ENCODE results near the gene USP5. TPM values are rescaled to one million over a fixed set of nuclear protein-coding genes. Genes with fewer than 3 reads are reported as not detected.

Gene USP5
- total RNA-seq, 1 experiment from 2014 or later = 158 TPM

DNA sequence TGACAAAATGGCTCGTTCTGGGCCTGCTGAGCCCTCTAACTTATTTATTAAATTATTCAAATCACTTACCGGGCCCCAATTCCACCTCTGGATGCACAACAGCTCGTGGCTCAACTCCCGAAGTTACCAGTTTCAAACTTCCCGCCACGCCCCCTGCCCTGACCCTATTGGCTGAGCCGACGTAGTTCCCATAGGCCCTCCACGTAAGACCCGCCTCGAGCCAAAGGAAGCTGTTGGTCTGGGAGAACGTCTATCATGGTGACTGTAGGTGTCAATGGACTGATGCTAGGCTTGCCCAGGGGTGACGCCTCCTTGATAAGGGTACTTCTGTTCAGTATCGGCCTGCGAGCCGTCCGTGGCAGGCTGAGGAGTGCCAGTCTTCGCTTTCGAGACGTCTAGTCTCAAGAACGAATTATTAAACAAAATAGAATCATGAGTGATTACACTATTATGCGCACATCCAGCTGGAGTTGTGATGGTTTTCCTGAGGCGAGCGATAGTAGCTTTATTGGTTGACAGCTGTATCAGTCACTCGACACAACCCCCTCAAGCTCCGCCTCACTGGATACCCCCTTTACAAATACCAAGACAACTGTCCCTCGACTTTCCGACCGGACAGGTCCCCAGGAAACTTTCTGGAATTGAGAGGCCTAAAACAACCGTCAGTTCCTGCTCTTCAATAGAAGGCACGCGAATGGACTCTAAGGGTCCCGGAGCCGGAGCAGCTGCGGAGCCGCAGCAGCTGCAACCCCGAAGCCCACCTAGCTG lies 613 bp upstream of the USP5 start, which contains the start of gene CDCA3:
TSS of gene CDCA3 (minus strand) at position 134 of the 768 bp plus-strand sequence. CDS start 334 bp downstream, outside the sequence.
- Mint-ChIP-seq H3K4me1 (peaks cover 19% of the 10 kb centered on the region), H3K4me3 (peak within 1 kb of the TSS; percentile 95), H3K9me3 (no peaks in the 10 kb centered on the region), H3K36me3 (peaks cover 35% of the 10 kb centered on the region), H3K27ac (peak within 1 kb of the TSS; percentile 100), H3K27me3 (ENCODE audit: low read depth) (no peaks in the 10 kb centered on the region)
- ATAC-seq (peak; percentile 70), DNase-seq (ENCODE audit: low spot score) (peak; percentile 97)
- POLR2A ChIA-PET = interaction anchor here (0.5 to 3.0 kb wide), 19 partner anchors 12 to 1143 kb away, joined by 3 to 33 read pairs (median 6); partner anchors contain the start of genes C12orf57, CD4, COPS7A and MLF2
- CTCF ChIA-PET = interaction anchor here (0.6 to 6.0 kb wide), 27 partner anchors 10 to 314 kb away, joined by 3 to 181 read pairs (median 8); partner anchors contain the start of genes C12orf57, C1RL, COPS7A and GNB3
- TF ChIP-seq, protein P1, sequence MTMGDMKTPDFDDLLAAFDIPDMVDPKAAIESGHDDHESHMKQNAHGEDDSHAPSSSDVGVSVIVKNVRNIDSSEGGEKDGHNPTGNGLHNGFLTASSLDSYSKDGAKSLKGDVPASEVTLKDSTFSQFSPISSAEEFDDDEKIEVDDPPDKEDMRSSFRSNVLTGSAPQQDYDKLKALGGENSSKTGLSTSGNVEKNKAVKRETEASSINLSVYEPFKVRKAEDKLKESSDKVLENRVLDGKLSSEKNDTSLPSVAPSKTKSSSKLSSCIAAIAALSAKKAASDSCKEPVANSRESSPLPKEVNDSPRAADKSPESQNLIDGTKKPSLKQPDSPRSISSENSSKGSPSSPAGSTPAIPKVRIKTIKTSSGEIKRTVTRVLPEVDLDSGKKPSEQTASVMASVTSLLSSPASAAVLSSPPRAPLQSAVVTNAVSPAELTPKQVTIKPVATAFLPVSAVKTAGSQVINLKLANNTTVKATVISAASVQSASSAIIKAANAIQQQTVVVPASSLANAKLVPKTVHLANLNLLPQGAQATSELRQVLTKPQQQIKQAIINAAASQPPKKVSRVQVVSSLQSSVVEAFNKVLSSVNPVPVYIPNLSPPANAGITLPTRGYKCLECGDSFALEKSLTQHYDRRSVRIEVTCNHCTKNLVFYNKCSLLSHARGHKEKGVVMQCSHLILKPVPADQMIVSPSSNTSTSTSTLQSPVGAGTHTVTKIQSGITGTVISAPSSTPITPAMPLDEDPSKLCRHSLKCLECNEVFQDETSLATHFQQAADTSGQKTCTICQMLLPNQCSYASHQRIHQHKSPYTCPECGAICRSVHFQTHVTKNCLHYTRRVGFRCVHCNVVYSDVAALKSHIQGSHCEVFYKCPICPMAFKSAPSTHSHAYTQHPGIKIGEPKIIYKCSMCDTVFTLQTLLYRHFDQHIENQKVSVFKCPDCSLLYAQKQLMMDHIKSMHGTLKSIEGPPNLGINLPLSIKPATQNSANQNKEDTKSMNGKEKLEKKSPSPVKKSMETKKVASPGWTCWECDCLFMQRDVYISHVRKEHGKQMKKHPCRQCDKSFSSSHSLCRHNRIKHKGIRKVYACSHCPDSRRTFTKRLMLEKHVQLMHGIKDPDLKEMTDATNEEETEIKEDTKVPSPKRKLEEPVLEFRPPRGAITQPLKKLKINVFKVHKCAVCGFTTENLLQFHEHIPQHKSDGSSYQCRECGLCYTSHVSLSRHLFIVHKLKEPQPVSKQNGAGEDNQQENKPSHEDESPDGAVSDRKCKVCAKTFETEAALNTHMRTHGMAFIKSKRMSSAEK (CRISPR knock-in tag; IDR thresholded peaks at IDR 0.05; ENCODE audit: borderline replicate concordance) = 0 out of 2 replicates have a peak, but pooled peaks have one; percentile 7
- TF ChIP-seq, protein P2, sequence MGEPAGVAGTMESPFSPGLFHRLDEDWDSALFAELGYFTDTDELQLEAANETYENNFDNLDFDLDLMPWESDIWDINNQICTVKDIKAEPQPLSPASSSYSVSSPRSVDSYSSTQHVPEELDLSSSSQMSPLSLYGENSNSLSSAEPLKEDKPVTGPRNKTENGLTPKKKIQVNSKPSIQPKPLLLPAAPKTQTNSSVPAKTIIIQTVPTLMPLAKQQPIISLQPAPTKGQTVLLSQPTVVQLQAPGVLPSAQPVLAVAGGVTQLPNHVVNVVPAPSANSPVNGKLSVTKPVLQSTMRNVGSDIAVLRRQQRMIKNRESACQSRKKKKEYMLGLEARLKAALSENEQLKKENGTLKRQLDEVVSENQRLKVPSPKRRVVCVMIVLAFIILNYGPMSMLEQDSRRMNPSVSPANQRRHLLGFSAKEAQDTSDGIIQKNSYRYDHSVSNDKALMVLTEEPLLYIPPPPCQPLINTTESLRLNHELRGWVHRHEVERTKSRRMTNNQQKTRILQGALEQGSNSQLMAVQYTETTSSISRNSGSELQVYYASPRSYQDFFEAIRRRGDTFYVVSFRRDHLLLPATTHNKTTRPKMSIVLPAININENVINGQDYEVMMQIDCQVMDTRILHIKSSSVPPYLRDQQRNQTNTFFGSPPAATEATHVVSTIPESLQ (CRISPR knock-in tag; IDR thresholded peaks at IDR 0.05) = no peak
- TF ChIP-seq NR2C2 (CRISPR knock-in tag; IDR thresholded peaks at IDR 0.05) (no peak), CREM (CRISPR knock-in tag; IDR thresholded peaks at IDR 0.05) (peak; percentile 41; the same call in 1 of the 2 replicates), NFYB (CRISPR knock-in tag; conservative IDR thresholded peaks at IDR 0.05; ENCODE audit: low read depth) (peak; percentile 96), GABPB1 (CRISPR knock-in tag; IDR thresholded peaks at IDR 0.05) (peak; percentile 69; the same call in 1 of the 2 replicates), ZBTB21 (CRISPR knock-in tag; IDR thresholded peaks at IDR 0.05; ENCODE audit: borderline replicate concordance) (no peak), ELF4 (CRISPR knock-in tag; IDR thresholded peaks at IDR 0.05; ENCODE audit: low read depth) (no peak), MYBL2 (CRISPR knock-in tag; IDR thresholded peaks at IDR 0.05) (peak; percentile 97), ETV6 (CRISPR knock-in tag; IDR thresholded peaks at IDR 0.05) (0 out of 2 replicates have a peak, but pooled peaks have one; percentile 47)
- TF ChIP-seq, protein P3, sequence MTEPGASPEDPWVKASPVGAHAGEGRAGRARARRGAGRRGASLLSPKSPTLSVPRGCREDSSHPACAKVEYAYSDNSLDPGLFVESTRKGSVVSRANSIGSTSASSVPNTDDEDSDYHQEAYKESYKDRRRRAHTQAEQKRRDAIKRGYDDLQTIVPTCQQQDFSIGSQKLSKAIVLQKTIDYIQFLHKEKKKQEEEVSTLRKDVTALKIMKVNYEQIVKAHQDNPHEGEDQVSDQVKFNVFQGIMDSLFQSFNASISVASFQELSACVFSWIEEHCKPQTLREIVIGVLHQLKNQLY (CRISPR knock-in tag; IDR thresholded peaks at IDR 0.05) = no peak
- TF ChIP-seq, protein P4, sequence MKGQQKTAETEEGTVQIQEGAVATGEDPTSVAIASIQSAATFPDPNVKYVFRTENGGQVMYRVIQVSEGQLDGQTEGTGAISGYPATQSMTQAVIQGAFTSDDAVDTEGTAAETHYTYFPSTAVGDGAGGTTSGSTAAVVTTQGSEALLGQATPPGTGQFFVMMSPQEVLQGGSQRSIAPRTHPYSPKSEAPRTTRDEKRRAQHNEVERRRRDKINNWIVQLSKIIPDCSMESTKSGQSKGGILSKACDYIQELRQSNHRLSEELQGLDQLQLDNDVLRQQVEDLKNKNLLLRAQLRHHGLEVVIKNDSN (CRISPR knock-in tag; IDR thresholded peaks at IDR 0.05) = 0 out of 2 replicates have a peak, but pooled peaks have one; percentile 31
- TF ChIP-seq, protein P5, sequence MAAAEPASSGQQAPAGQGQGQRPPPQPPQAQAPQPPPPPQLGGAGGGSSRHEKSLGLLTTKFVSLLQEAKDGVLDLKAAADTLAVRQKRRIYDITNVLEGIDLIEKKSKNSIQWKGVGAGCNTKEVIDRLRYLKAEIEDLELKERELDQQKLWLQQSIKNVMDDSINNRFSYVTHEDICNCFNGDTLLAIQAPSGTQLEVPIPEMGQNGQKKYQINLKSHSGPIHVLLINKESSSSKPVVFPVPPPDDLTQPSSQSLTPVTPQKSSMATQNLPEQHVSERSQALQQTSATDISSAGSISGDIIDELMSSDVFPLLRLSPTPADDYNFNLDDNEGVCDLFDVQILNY (CRISPR knock-in tag; IDR thresholded peaks at IDR 0.05) = peak; percentile 98
- TF ChIP-seq, protein P6, sequence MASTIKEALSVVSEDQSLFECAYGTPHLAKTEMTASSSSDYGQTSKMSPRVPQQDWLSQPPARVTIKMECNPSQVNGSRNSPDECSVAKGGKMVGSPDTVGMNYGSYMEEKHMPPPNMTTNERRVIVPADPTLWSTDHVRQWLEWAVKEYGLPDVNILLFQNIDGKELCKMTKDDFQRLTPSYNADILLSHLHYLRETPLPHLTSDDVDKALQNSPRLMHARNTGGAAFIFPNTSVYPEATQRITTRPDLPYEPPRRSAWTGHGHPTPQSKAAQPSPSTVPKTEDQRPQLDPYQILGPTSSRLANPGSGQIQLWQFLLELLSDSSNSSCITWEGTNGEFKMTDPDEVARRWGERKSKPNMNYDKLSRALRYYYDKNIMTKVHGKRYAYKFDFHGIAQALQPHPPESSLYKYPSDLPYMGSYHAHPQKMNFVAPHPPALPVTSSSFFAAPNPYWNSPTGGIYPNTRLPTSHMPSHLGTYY (CRISPR knock-in tag; IDR thresholded peaks at IDR 0.05) = 0 out of 2 replicates have a peak, but pooled peaks have one; percentile 14
- TF ChIP-seq, protein P7, sequence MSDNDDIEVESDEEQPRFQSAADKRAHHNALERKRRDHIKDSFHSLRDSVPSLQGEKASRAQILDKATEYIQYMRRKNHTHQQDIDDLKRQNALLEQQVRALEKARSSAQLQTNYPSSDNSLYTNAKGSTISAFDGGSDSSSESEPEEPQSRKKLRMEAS (CRISPR knock-in tag; IDR thresholded peaks at IDR 0.05) = peak; percentile 50; the same call in 1 of the 2 replicates
- TF ChIP-seq, protein P8, sequence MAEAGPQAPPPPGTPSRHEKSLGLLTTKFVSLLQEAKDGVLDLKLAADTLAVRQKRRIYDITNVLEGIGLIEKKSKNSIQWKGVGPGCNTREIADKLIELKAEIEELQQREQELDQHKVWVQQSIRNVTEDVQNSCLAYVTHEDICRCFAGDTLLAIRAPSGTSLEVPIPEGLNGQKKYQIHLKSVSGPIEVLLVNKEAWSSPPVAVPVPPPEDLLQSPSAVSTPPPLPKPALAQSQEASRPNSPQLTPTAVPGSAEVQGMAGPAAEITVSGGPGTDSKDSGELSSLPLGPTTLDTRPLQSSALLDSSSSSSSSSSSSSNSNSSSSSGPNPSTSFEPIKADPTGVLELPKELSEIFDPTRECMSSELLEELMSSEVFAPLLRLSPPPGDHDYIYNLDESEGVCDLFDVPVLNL (CRISPR knock-in tag; IDR thresholded peaks at IDR 0.05; ENCODE audit: borderline replicate concordance, low read depth) = peak; percentile 100

All from WTC11 (cell line).